Skeletal muscle satellite cell (primary cell): ENCODE measurements around the gene MSMB.

Experiments used
- H3K27me3 ChIP-seq: 2 replicates; pipeline ENCODE4 v1.7.0; 2013; ENCODE audit warnings: low read length; ENCODE audit not compliant: control insufficient read depth, insufficient read depth
- H3K36me3 ChIP-seq: 2 replicates; pipeline ENCODE4 v1.7.0; 2013; ENCODE audit warnings: mild to moderate bottlenecking, control low read depth, low read length; ENCODE audit not compliant: insufficient read depth
- H3K4me1 ChIP-seq: 2 replicates; pipeline ENCODE4 v1.7.0; 2013; ENCODE audit warnings: low read length; ENCODE audit not compliant: control insufficient read depth, insufficient read depth
- H3K4me2 ChIP-seq: 2 replicates; pipeline ENCODE4 v1.7.0; 2013; ENCODE audit warnings: mild to moderate bottlenecking, low read length
- H3K4me3 ChIP-seq: 2 replicates; pipeline ENCODE4 v1.7.0; 2013; ENCODE audit warnings: low read length
- H3K9ac ChIP-seq: 2 replicates; pipeline ENCODE4 v1.7.0; 2013; ENCODE audit warnings: mild to moderate bottlenecking, low read depth, low read length, moderate library complexity
- H3K9me3 ChIP-seq: replicated peaks from 2 replicates; pipeline ENCODE4 v1.7.0; 2013; ENCODE audit warnings: mild to moderate bottlenecking, control low read depth, low read length

The MSMB gene

GRCh38 chr10:46028584-46029460 lies 17.2 kb downstream of the MSMB start:
- Histone ChIP-seq H3K4me3 (peak overlapping the region; percentile 90), H3K36me3 (no peaks in the 10 kb centered on the region), H3K4me1 (peaks cover 48% of the 10 kb centered on the region), H3K4me2 (peak overlapping the region; percentile 94), H3K9ac (peak overlapping the region; percentile 99), H3K27me3 (no peaks in the 10 kb centered on the region), H3K9me3 (no peaks in the 10 kb centered on the region)

- Histone ChIP-seq H3K4me1 (peaks cover 63% of the 10 kb centered on the region), H3K4me3 (no peak overlapping the region), H3K9ac (no peak overlapping the region), H3K36me3 (peaks cover 2% of the 10 kb centered on the region), H3K27me3 (no peaks in the 10 kb centered on the region), H3K9me3 (no peaks in the 10 kb centered on the region), H3K4me2 (peak overlapping the region; percentile 21)
Observed at GRCh38 chr10:46026106-46026505, 20.0 kb downstream of the MSMB start.

DNA sequence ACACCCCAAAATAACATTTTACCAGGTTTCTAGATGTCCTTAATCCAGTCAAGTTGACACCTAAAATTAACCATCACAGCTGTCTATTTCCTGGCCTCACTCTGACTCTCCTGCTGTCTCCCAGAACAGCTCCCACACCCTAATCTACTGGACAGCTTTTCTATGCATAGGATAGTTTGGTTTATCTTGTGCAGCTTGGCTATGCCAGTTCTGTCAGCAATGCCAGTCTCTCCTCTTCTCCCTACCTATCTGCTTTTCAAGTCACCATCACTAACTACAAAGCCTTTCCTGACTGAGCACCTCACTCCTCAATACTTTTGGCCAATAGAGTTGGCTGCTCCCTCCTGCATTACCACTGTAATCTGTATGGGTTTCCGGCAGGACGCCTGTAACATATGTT lies 20.7 kb downstream of the MSMB start:
- Histone ChIP-seq H3K9ac (no peak overlapping the region), H3K4me2 (no peak overlapping the region), H3K27me3 (no peaks in the 10 kb centered on the region), H3K4me1 (peaks cover 65% of the 10 kb centered on the region), H3K36me3 (peaks cover 2% of the 10 kb centered on the region), H3K4me3 (no peak overlapping the region), H3K9me3 (no peaks in the 10 kb centered on the region)

- H3K9me3 ChIP-seq, result no peaks in the 10 kb centered on the region
- peaks cover 2% of the 10 kb centered on the region for H3K36me3 ChIP-seq
- H3K4me1 ChIP-seq, result peaks cover 70% of the 10 kb centered on the region
- no peak overlapping the region for H3K4me3 ChIP-seq
- no peak overlapping the region for H3K4me2 ChIP-seq
- no peaks in the 10 kb centered on the region for H3K27me3 ChIP-seq
- H3K9ac ChIP-seq, result peak overlapping the region; percentile 16
Observed at GRCh38 chr10:46024948-46025347, 21.1 kb downstream of the MSMB start.

- H3K4me1 ChIP-seq, result peaks cover 70% of the 10 kb centered on the region
- H3K9me3 ChIP-seq, result no peaks in the 10 kb centered on the region
Observed at GRCh38 chr10:46022978-46023702, 22.9 kb downstream of the MSMB start.

GRCh38 chr10:46020344-46020657 lies 25.8 kb downstream of the MSMB start:
- H3K4me3 ChIP-seq, result no peak overlapping the region
- H3K9ac ChIP-seq, result no peak overlapping the region
- H3K9me3 ChIP-seq, result no peaks in the 10 kb centered on the region
- peak overlapping the region; percentile 12 for H3K4me2 ChIP-seq
- peaks cover 57% of the 10 kb centered on the region for H3K4me1 ChIP-seq
- H3K36me3 ChIP-seq, result peaks cover 13% of the 10 kb centered on the region
- H3K27me3 ChIP-seq, result no peaks in the 10 kb centered on the region

More at GRCh38 chr10:46022978-46023702, 22.9 kb downstream of the MSMB start:
- Histone ChIP-seq H3K36me3 (peaks cover 2% of the 10 kb centered on the region), H3K4me3 (peak overlapping the region; percentile 85), H3K4me2 (peak overlapping the region; percentile 96), H3K27me3 (no peaks in the 10 kb centered on the region), H3K9ac (peak overlapping the region; percentile 87)

DNA sequence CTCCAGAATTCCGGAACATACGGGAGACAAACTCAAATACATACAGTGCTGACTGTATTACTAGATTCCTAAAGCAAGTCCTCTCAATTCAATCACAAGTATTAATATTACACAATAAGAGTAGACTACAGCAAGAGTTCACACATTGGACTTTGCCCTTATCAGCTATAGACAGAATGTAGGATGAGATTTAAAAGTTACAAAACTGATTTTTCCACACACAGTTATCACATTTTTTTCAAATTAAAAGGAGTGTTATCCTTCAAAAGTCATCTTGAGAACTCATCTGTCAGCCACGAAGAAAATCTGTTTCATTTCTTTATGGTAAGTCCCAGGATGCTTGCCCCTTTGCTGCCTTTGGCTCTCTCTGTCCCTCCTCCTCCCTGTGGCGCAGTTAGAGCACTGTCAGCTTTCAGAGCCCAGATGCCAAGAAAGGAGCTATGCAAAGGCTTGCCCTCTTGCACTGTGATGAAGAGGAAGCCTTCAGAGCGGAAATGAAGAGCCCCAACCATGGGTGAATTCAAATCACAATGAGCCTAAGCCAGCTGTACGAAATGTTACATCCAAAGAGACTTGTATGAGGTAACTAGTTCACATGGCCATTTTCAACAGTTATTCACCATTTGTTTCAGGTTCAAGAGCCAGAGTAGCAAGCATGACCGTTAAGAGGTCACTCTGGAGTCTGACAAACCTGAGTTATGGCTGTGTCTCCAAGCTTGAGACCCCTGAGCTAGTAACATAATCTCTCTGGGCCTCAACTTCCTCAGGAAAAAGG lies 26.3 kb downstream of the MSMB start:
- H3K27me3 ChIP-seq, result no peaks in the 10 kb centered on the region
- H3K9me3 ChIP-seq, result no peaks in the 10 kb centered on the region
- peaks cover 55% of the 10 kb centered on the region for H3K4me1 ChIP-seq
- H3K4me2 ChIP-seq, result peak overlapping the region; percentile 12
- no peak overlapping the region for H3K9ac ChIP-seq
- peaks cover 18% of the 10 kb centered on the region for H3K36me3 ChIP-seq
- H3K4me3 ChIP-seq, result no peak overlapping the region

DNA sequence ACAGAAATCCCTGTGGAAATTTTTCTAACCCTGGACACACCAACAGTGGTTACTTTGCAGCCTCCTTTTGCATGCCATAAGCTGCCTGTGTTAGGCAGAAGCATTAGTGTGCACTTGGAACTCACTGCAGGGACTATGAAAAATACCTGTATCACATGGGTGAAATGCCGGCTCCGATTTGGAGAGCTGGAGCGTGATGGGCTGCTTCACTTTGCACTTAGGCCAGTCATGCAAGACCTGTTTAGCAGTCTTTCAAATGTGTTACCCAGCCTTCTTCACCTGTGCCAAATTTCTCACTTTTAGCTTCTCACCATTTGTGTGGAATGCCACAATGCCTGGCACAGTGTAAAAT lies 26.9 kb downstream of the MSMB start:
- Histone ChIP-seq H3K4me3 (no peak overlapping the region), H3K36me3 (peaks cover 24% of the 10 kb centered on the region), H3K9ac (no peak overlapping the region), H3K4me1 (peaks cover 54% of the 10 kb centered on the region), H3K4me2 (no peak overlapping the region), H3K9me3 (no peaks in the 10 kb centered on the region), H3K27me3 (no peaks in the 10 kb centered on the region)

DNA sequence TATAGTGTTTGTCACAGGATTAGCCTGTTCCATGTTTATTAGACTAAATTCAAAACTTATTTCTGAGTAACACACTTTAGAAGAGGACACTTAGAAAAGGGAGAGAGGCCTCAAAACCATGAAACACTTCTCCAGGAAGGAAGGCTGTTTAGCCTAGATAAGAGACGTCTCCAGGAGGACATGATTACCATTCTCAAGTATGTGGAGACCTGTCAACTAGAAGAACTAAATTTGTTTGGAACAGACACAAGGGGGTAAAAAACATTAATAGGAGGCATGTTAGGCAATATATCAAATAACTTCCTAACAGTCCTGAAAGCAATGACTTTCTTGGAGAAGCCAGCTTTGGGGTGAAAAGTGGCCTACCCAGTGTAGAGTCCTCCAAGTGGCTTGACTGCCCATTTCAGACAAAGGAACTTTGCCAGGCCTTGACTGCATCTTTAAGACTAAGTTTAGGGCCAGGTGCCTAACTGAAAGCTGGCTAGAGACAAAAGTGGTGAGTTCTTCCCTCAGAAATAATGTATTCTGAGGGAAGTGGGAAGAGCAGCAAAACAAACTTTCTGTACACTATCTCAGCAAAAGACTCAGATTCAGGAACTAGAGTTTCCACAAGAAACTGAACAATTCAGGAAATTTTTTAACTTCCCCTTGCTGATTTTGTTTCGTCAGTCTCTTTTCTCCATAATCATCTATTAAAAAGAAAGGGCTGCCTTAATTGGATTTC lies 27.5 kb downstream of the MSMB start:
- no peaks in the 10 kb centered on the region for H3K27me3 ChIP-seq
- H3K4me3 ChIP-seq, result no peak overlapping the region
- peaks cover 29% of the 10 kb centered on the region for H3K36me3 ChIP-seq
- no peak overlapping the region for H3K4me2 ChIP-seq
- H3K9me3 ChIP-seq, result no peaks in the 10 kb centered on the region
- no peak overlapping the region for H3K9ac ChIP-seq
- H3K4me1 ChIP-seq, result peaks cover 49% of the 10 kb centered on the region

GRCh38 chr10:46017733-46018132 lies 28.3 kb downstream of the MSMB start:
- Histone ChIP-seq H3K4me3 (no peak overlapping the region), H3K36me3 (peaks cover 38% of the 10 kb centered on the region), H3K9me3 (no peaks in the 10 kb centered on the region), H3K9ac (no peak overlapping the region), H3K27me3 (no peaks in the 10 kb centered on the region), H3K4me2 (no peak overlapping the region), H3K4me1 (peaks cover 46% of the 10 kb centered on the region)

GRCh38 chr10:46016811-46017210 lies 29.3 kb downstream of the MSMB start:
- no peak overlapping the region for H3K9ac ChIP-seq
- H3K36me3 ChIP-seq, result peaks cover 47% of the 10 kb centered on the region
- H3K27me3 ChIP-seq, result no peaks in the 10 kb centered on the region
- H3K4me2 ChIP-seq, result no peak overlapping the region
- peaks cover 37% of the 10 kb centered on the region for H3K4me1 ChIP-seq
- no peaks in the 10 kb centered on the region for H3K9me3 ChIP-seq
- H3K4me3 ChIP-seq, result no peak overlapping the region
